ENCODE data around the gene TRIM58.

Gene TRIM58

DNA sequence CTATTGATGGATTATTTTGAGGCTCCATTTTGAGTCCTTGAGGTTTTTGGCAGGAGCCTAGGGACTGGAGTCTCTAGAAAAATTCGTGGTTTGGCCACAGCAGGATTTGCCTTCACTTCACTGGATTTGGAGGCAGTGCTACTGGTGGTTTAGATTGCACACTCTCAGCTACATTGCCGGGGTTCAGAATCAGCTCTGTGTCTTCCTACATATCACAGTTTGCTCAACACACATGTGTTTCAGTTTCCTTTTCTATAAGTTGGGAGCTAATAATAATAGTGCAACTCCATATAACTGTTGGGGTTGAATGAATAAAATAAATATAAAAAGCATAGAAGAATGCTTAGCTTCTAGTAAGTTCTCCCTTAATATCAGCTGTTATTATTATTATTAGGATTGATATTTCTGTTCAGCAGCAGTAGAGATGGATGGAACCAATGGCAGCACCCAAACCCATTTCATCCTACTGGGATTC is 38.2 kb downstream of the TRIM58 start, which contains the start of gene OR2W3:
TSS of gene OR2W3 (plus strand) at position 425 of the 475 bp plus-strand sequence. CDS start at position 425, 0 bp downstream.
- DNase-seq (ENCODE audit: low read depth) = no peak

DNA sequence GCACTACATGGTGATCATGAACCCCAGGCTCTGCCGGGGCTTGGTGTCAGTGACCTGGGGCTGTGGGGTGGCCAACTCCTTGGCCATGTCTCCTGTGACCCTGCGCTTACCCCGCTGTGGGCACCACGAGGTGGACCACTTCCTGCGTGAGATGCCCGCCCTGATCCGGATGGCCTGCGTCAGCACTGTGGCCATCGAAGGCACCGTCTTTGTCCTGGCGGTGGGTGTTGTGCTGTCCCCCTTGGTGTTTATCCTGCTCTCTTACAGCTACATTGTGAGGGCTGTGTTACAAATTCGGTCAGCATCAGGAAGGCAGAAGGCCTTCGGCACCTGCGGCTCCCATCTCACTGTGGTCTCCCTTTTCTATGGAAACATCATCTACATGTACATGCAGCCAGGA is 39.0 kb downstream of the TRIM58 start:
- DNase-seq (ENCODE audit: low read depth) = no peak

GRCh38 chr1:247904122-247904521 is 47.1 kb downstream of the TRIM58 start:
- no peak for DNase-seq (ENCODE audit: low read depth)

- DNase-seq (ENCODE audit: low read depth) = no peak
These were observed 48.2 kb downstream of the TRIM58 start for GRCh38 chr1:247905181-247905580.

DNA sequence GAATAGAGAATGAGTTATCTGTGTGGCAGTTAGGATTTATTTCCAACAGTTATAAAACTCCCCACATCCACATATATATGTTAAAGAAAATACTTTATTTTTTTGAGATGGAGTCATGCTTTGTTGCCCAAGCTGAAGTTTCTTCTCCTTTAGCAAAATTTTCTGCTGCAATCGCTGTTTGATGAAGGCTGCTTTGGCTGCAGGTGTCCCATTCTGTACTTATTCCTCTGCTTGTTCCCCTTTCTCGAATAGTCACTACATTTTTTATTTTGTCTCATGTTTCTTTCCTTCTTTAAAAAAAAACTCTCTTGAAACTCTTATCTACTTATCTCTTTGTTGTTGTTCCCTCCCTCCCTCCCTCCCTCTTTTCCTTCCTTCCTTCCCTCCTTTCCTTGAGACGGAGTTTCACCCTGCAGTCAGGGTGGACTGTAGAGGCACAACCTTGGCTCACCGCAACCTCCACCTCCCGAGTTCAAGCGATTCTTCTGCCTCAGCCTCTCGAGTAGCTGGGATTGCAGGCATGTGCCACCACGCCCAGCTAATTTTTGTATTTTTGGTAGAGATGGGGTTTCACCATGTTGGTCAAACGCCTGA is 49.0 kb downstream of the TRIM58 start:
- DNase-seq (ENCODE audit: low read depth) = no peak

DNA sequence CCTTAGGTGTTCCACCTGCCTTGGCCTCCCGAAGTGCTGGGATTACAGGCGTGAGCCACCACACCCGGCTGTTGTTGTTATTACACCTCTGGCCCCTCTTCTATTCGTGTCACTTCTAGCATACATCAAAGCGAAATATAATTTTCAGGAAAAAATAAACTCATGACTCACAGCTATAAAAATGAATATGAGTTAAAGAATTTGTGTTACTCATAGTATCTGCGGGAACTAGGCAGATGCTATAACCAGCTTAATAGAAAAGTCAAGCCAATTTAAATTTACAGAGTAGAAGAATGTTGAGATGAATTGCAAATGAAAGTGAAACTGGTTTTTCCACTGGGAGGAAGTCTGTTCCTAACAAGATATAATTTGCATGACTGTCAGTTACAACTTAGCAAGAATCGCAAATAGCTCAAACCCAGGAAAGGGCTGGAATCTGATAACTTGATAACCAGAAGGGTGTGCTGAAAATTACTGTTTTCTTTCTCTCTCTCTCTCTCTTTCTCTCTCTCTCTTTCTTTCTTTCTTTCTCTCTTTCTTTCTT is 49.6 kb downstream of the TRIM58 start:
- DNase-seq (ENCODE audit: low read depth) = no peak

DNA sequence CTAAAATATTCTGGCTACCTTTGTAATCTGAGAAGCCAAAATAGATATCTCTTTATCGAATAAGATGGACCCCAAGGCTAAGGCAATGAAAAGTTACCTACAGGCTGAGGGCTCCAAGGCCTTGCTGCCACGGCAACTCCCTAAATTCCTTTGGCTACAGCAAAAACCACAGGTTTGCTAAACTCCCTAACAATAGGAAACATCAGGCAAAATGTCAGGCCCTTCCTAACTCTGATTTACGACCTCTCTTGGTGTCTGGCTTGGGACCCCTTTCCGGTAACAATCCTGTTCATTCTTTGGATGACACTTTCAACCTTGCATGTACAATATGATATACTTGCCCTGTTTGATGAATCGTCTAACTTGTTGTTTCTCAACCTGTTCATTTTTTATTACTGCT is 51.8 kb downstream of the TRIM58 start:
- no peak for DNase-seq (ENCODE audit: low read depth)

- no peak for DNase-seq (ENCODE audit: low read depth)
These were observed 56.8 kb downstream of the TRIM58 start for GRCh38 chr1:247913786-247914185.

- DNase-seq (ENCODE audit: low read depth) = no peak
These were observed 58.1 kb downstream of the TRIM58 start for GRCh38 chr1:247914941-247915662.

- no peak for DNase-seq (ENCODE audit: low read depth)
These were observed 63.0 kb downstream of the TRIM58 start, which contains the start of gene OR2T8 for GRCh38 chr1:247919952-247920351. TSS of gene OR2T8 (plus strand) at chr1:247920252. CDS start at chr1:247921018, 766 bp downstream.

DNA sequence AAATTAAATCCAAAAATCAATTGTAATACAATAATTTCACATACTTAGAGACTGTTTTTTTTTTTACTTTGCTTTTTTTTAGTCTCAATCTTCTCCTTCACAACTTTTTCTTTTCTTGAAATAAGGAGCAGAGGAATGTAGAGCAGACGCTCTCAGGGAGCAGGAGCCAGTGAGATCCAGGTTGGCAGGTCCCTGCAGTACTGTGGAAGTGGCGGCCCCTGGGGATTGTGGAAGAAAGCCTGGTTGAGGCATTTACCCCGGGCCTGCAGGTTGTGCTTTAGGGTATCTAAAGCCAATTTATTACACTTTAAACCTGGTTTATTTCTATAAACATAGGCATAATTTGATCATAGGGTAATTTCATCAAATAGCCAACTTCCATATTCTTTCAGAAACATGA is 67.0 kb downstream of the TRIM58 start:
- DNase-seq (ENCODE audit: low read depth) = no peak

DNA sequence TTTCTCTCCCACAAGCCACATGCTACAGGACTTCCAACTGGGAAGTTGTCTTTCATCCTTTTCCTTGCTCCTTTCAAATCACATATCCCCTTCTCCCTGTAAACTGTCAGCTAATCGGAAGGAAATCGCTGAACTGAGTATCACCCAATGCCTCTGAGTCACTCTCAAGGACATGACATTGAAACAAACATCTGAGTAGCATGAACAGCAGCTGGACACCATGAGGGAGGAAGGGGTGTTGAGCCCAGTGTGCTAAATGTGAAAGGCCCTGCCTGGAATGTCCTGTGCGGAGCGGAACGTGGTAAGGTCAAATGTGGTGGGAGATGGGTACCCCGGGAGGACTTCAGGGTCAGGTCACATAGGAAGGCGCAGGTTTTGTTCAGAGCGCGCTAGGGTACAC is 67.9 kb downstream of the TRIM58 start, which contains the start of gene OR2AJ1:
TSS of gene OR2AJ1 (plus strand) at position 22 of the 400 bp plus-strand sequence. CDS start 8,880 bp downstream, outside the sequence.
- DNase-seq (ENCODE audit: low read depth) = no peak

Data from stimulated activated CD4-positive, alpha-beta T cell treated with anti-CD3 and anti-CD28 coated beads, Interleukin-2, amount 100 ng/mL, for 4 hours (primary cell).